Body of pancreas (tissue), 4 donors: ENCODE results near the gene PACSIN2. TPM values are rescaled to one million over a fixed set of nuclear protein-coding genes. Genes with fewer than 3 reads are reported as not detected.
A peak's percentile ranks its signal among the peaks of the same experiment; 100 is the strongest.
"Not testable (repeated sequence)": the region's sequence is repeated elsewhere in the genome, so short reads cannot be mapped to it uniquely, and the experiment has no call there.

Experiments used
- ATAC-seq: fragments of 150-250 bp; one replicate; pipeline ENCODE4 v1.9.1; 2016
- DNase-seq, 4 donors: peaks; one replicate each; pipeline ENCODE4 v3.0.0-alpha.2; 2019
- H3K27ac ChIP-seq, 4 donors: fragments of 200-600 bp; sonication (generic); 1 replicate in 3 of 4; 2 replicates in 1 of 4; pipeline versions ENCODE4 v1.5.1 to v1.6.1; 2016 to 2019; ENCODE audit warnings: mild to moderate bottlenecking in 1 of 4, mixed read lengths in 1 of 4, moderate library complexity in 1 of 4
- H3K27me3 ChIP-seq, 2 donors: fragments of 200-600 bp; sonication (generic); one replicate each; pipeline ENCODE4 v1.6.0; 2016; ENCODE audit warnings: mild to moderate bottlenecking in 1 of 2
- H3K36me3 ChIP-seq, 2 donors: fragments of 200-600 bp; sonication (generic); replicated peaks in 1 of 2; 2 replicates each; pipeline ENCODE4 v1.5.1; 2016; ENCODE audit warnings: low read depth in 2 of 2; ENCODE audit not compliant: insufficient read depth in 1 of 2
- H3K4me1 ChIP-seq: fragments of 200-600 bp; sonication (generic); one replicate; pipeline ENCODE4 v1.6.0; 2016
- H3K4me3 ChIP-seq, 2 donors: fragments of 200-600 bp; sonication (generic); 1 replicate in 1 of 2; 2 replicates in 1 of 2; pipeline ENCODE4 v1.5.1; 2016 to 2019
- H3K9me3 ChIP-seq, 3 donors: fragments of 200-600 bp; sonication (generic); 1 replicate in 2 of 3; 2 replicates in 1 of 3; pipeline ENCODE4 v1.5.1; 2016
- POLR2A ChIP-seq, 3 donors: fragments of 450-650 bp; IDR thresholded peaks; one replicate each; pipeline ENCODE4 v1.6.1; 2016; ENCODE audit warnings: antibody characterized with exemption in 3 of 3, mild to moderate bottlenecking in 2 of 3
- WGBS, 2 donors: methylation state at CpG; one replicate each; pipeline ENCODE4 v1.1.5; 2017; 5-methylcytosine and 5-hydroxymethylcytosine counted together
- intact Hi-C: fragments of 100-400 bp; cut with DNase I; formaldehyde crosslinking; loops from one replicate; pipeline ENCODE4 v1.15.1; 2023
- total RNA-seq, 2 donors: library from RNA; depleted of rRNA; stranded (reverse); fragments of >200 nt; gene quantifications; one replicate each; pipeline ENCODE4 v1.1.0, GENCODE V29; 2016
- TF ChIP-seq, protein P1 (sequence below), 7 experiments: fragments of 450-650 bp in 4 of 7; fragments of 200-600 bp in 3 of 7; sonication (generic) in 3 of 7; IDR thresholded peaks; one replicate each; pipeline ENCODE4 v1.5.1; 2016 to 2019; ENCODE audit warnings: antibody characterized with exemption in 7 of 7

The PACSIN2 gene
- total RNA-seq, 2 donors from 2014 or later = 117 to 118 TPM

DNA sequence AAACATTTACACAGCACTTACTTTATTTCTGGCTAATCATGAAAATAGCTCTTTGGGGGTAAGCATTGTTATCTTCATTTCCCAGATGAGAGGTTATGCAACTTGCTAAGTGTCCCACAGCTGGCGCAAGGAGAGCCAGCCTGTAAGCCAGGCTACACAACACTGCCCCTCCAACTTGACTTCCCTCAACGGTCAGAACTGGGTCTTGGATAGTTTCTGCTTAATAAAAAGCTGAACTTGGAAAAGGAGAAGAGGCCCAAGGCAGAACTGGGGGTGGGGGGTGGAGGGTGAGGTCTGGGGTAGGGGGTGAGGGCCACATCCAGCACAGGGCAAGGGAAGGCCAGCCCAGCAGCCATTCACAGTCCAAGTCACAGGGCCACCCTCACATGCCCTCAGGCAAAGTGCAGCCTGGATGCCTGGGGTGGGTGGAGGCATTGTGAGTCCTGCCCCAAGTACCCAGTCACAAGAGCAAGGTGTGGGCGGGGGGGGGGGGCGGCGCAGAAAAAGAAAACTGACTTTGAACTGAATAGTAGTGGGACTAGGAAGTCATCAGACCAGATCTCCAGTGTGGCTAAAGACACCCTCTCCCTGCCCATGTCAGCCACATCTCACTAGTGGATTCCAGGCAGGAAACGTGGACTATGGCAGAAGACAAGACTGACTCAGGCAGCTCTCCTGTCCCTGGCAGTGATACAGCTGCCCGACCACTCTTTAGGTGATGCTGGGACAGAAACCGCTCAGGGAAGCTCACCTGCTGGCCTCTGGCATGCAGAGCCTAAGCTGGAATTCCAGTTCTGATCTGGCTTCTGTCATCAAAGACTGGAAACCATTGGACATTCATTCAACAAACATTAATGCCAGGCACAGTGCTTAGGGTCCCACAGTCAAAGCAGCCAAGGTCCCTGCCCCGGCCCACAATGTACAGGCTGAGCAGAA, 52.4 kb downstream of the PACSIN2 start:
- Histone ChIP-seq H3K9me3 (no peaks in the 10 kb centered on the region), H3K4me3 (no peak overlapping the region), H3K4me1 (peaks cover 63% of the 10 kb centered on the region), H3K27me3 (no peaks in the 10 kb centered on the region), H3K36me3 (no peaks in the 10 kb centered on the region), H3K27ac (peak overlapping the region; percentile 36 to 87 (median 72))
- WGBS, 2 donors = 44 to 56% methylated on average over 4 to 9 of the region's 9 CpGs
- ATAC-seq = no peak
- DNase-seq = peak in 3 of 4 donors; percentile 48 to 64 (median 59)
- intact Hi-C loops = no loop called here
- TF ChIP-seq POLR2A (IDR thresholded peaks at IDR 0.05) = no peak
- TF ChIP-seq, protein P1, sequence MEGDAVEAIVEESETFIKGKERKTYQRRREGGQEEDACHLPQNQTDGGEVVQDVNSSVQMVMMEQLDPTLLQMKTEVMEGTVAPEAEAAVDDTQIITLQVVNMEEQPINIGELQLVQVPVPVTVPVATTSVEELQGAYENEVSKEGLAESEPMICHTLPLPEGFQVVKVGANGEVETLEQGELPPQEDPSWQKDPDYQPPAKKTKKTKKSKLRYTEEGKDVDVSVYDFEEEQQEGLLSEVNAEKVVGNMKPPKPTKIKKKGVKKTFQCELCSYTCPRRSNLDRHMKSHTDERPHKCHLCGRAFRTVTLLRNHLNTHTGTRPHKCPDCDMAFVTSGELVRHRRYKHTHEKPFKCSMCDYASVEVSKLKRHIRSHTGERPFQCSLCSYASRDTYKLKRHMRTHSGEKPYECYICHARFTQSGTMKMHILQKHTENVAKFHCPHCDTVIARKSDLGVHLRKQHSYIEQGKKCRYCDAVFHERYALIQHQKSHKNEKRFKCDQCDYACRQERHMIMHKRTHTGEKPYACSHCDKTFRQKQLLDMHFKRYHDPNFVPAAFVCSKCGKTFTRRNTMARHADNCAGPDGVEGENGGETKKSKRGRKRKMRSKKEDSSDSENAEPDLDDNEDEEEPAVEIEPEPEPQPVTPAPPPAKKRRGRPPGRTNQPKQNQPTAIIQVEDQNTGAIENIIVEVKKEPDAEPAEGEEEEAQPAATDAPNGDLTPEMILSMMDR (IDR thresholded peaks at IDR 0.05) = no peak

DNA sequence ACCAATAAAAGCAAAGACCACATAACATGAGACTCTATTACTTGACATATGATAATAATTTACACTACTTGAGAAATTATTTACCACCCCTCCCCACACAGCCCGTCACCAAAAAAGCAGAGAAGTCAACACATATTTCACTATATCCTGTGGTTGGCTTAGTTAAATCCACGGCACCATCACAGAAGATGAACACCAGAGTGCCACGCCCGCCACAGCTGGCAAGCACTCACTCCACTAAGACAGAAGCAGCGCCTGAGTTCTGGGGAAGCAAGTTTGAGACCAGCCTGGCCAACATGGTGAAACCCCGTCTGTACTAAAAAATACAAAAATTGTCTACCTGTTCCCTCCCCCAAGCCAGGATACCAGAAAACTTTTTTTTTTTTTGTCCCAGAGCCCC, 53.1 kb downstream of the PACSIN2 start:
- H3K27ac ChIP-seq = peak overlapping the region in 3 of 4 donors; percentile 69 to 87 (median 74)
- H3K4me1 ChIP-seq = peaks cover 64% of the 10 kb centered on the region
- H3K27me3 ChIP-seq = no peaks in the 10 kb centered on the region
- 64 to 66% methylated on average over 6 of the region's 6 CpGs for WGBS, 2 donors
- no peak for DNase-seq
- no peaks in the 10 kb centered on the region for H3K9me3 ChIP-seq
- ATAC-seq = no peak
- no peak overlapping the region for H3K4me3 ChIP-seq
- H3K36me3 ChIP-seq = no peaks in the 10 kb centered on the region
- TF ChIP-seq, protein P1 (IDR thresholded peaks at IDR 0.05) = no peak
- TF ChIP-seq POLR2A (IDR thresholded peaks at IDR 0.05) = no peak
- intact Hi-C loops = no loop called here

DNA sequence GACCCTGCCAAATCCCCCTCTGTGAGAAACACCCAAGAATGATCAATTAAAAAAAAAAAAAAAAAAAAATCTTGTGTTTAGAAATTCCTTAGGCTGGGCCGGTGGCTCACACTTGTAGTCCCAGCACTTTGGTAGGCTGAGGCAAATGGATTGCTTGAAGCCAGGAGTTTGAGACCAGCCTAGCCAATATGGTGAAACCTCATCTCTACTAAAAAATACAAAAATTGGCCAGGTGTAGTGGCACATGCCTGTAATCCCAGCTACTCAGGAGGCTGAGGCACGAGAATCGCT, 53.6 kb downstream of the PACSIN2 start:
- 60 to 67% methylated on average over 3 of the region's 3 CpGs for WGBS, 2 donors
- H3K36me3 ChIP-seq, H3K27me3 ChIP-seq, H3K4me3 ChIP-seq, intact Hi-C loops, ATAC-seq, H3K9me3 ChIP-seq, DNase-seq: not testable (repeated sequence)
- H3K27ac ChIP-seq = peak overlapping the region in 3 of 4 donors; percentile 69 to 87 (median 74)
- H3K4me1 ChIP-seq = peaks cover 68% of the 10 kb centered on the region

DNA sequence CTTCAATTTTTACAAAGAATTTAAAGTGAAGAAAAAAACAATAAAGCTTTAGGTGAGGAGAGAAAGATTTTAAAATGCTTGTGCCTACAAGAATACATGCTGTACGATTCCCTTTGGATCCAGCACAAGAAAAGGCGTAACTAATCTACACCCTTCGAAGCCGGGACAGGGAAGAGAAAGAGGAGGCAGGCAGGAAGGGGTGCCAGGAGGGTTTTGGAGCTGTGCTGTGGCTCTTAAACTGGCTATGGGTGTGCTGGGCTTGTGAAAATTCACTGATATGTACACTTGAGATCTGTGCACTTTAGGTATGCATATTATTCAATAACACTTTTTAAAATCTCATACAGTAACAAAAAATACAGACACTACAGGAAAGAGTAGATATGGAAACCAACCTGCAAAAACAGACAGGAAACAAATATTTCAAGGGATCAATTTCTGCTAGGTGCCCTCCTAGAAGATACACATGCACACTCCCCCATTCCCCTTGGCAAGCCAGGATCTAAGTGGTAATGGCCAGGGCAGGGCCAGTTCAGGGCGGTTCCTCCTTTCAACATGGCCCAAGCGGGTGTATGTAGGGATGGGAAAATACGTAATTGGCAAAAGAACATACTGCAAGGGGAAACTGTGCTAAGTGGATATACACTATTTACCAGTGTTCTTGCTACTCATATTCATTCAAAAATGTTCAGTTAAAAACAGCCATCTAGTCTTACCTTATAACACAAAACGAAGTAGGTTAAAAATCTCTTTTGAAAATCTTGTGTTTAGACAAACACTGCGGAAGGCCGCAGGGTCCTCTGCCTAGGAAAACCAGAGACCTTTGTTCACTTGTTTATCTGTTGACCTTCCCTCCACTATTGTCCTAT, 54.2 kb downstream of the PACSIN2 start:
- Histone ChIP-seq H3K36me3 (no peaks in the 10 kb centered on the region), H3K4me3 (no peak overlapping the region), H3K9me3 (no peaks in the 10 kb centered on the region), H3K4me1 (peaks cover 73% of the 10 kb centered on the region), H3K27ac (peak overlapping the region; percentile 39 to 87 (median 77)), H3K27me3 (no peaks in the 10 kb centered on the region)
- WGBS, 2 donors = 37 to 60% methylated on average over 10 of the region's 10 CpGs
- no peak for ATAC-seq
- intact Hi-C loops = no loop called here
- TF ChIP-seq, protein P1 (IDR thresholded peaks at IDR 0.05) = no peak
- no peak for TF ChIP-seq POLR2A (IDR thresholded peaks at IDR 0.05)
- DNase-seq = peak in 1 of 4 donors; percentile 27
